Esophagus mucosa (tissue), 1 donor: ENCODE data around the gene FANCF. TPM values are rescaled to one million over a fixed set of nuclear protein-coding genes. Genes with fewer than 3 reads are reported as not detected.
"Not testable (repeated sequence)": the region's sequence is repeated elsewhere in the genome, so short reads cannot be mapped to it uniquely, and the experiment has no call there.

Source experiments
- ATAC-seq: fragments of 200-7000 bp; cut with Tn5 transposase; one replicate; pipeline ENCODE4 v1.9.1; 2020
- total RNA-seq: library from RNA; stranded (reverse); gene quantifications from one replicate; pipeline ENCODE4 v1.2.4, GENCODE V29; 2023
- donor health status: DM: yes; HTN: yes; CAD: no.

FANCF gene, protein sequence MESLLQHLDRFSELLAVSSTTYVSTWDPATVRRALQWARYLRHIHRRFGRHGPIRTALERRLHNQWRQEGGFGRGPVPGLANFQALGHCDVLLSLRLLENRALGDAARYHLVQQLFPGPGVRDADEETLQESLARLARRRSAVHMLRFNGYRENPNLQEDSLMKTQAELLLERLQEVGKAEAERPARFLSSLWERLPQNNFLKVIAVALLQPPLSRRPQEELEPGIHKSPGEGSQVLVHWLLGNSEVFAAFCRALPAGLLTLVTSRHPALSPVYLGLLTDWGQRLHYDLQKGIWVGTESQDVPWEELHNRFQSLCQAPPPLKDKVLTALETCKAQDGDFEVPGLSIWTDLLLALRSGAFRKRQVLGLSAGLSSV
- 5.8 TPM for total RNA-seq

DNA sequence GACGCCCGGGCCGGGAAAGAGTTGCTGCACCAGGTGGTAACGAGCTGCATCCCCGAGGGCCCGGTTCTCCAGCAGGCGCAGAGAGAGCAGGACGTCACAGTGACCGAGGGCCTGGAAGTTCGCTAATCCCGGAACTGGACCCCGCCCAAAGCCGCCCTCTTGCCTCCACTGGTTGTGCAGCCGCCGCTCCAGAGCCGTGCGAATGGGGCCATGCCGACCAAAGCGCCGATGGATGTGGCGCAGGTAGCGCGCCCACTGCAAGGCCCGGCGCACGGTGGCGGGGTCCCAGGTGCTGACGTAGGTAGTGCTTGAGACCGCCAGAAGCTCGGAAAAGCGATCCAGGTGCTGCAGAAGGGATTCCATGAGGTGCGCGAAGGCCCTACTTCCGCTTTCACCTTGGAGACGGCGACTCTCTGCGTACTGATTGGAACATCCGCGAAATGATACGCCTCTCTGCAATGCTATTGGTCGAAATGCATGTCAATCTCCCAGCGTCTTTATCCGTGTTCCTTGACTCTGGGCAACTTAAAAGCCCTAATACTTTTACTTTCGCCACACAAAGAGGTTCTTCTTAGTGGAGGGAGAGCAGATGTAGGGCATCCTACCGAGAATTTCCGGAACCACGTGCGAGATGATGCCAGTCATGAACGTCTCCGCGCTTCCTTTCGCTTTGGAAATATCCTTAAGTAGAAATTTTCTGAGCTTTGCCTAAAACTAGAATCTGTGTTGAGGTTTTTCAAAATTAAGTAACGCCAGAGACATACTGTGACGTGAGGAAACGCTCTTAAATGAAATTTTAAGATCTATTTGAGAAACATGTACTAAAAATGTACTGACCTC, at the start of gene FANCF:
TSS of gene FANCF (minus strand) at position 376 of the 840 bp plus-strand sequence. CDS start at position 363, 13 bp downstream.
- peak; percentile 99 for ATAC-seq

DNA sequence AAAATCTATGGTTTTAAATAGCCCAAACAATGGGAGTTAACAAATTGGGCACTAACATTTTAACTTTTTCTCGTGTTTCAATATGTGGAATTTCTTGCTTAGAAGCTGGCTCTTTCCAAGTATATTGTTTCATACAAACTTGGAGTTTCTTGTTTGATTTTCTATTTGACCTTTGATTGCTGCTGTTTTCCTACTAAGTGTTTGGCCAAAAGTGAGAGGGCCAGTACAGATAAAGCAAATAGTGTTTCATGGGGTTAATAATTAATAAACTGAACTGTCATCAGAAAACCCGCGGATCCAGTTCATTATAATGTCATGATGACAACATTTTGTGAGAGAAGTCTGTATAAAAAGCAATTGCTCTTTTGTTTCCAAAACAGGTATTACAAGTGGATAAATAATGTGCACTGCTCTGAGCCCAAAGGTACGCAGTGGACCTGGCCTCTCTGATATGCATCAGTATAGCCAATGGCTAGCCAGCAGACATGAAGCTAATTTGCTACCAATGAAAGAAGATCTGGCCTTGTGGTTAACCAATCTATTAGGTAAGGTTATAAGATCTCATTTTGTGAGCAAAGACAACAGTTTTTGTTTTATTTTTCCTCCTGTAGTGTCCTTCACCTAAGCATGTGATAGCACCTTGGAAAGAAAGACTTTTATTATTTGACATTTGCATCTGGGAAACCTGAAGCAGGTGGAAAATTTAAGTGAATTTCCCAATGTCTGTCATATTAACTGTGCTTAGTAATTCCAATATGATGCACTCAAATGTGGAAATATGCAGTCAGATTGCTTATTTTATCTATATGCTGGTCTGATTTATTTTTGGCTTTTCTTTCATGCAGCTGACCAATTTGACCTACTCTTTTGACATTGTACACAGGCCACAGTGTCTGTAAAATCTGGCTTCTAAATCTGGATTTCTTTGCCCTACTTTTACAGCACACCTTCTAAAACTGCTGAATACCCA, 49.1 kb upstream of the FANCF start:
- peak; percentile 75 for ATAC-seq

- ATAC-seq, result no peak
Observed at GRCh38 chr11:22671751-22672150, 46.1 kb upstream of the FANCF start.

GRCh38 chr11:22670830-22671229, 45.2 kb upstream of the FANCF start:
- peak; percentile 53 for ATAC-seq

DNA sequence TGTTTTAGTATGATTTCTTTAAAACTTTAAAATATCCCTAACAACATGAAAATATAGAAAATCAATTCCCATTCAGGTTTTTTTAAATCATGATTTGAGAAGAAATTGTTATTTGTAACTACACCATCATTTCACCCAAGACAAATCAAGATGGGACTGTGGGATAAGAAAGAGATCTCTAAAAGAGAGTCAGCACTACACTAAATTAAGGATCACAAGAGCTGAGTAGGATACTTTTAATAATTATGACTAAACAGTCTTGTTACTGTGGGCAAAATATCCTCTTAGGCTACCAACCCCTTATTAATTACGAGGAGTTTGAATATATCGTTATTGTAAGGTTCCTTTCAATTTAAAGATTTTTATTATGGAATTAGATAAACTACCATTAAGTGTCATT, 43.7 kb upstream of the FANCF start:
- ATAC-seq, result no peak

- no peak for ATAC-seq
Observed at GRCh38 chr11:22668005-22668796, 42.6 kb upstream of the FANCF start.

DNA sequence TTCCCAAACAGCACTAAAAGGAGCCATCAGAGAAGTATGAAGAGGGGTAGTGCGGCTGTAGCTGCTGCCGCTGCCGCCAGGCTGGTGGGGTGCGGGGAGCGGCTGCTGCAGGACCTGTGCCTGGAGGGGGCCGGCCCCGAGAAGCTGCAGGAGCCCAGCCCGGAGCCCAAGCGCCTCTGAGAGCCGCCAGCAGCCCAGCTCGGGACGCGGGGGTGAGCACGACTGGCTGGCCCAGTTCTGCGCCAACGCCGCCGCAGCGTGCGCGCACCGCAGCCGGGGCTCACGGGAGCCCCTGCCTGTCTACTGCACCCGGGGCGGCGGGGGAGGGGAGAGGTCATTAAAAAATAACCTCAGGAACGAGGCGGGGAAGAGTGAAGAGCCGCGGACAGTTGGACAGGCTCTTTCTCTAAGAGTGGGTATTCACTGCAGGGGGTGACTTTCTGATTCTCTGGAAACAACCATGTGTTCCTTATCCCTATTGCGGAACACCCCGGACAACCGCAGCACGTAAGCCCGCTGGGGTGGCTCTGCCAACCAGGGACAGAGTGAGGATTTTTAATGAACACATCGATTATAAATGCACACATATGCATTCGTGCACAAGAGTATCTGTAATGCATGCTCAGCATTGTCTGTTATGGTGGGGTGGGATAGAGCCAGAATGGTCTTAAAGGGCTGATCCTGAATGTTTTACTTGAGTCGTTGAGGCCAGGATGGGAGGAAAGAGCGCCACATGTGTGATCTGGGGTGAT, 41.2 kb upstream of the FANCF start:
- ATAC-seq, result peak; percentile 50

DNA sequence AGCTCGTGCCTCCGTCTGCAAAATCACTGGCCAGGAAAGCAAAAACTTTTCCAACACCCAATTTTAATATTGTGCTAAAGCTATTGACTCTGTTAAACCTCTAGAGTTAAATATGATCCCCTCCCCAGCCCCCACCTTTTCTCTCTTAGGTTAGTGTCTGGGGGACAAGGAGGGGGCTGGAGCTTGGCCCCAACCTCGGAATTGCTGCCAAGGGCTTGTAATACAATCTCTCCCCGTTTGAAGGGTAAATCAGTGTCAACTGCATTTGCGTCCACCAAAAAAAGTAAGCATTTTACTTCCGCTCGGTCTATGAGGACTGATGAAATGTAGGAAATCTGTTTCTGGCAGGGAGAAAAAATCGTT, 40.7 kb upstream of the FANCF start, which contains the start of gene GAS2:
TSS of gene GAS2 (plus strand) at position 287 of the 363 bp plus-strand sequence. CDS start 8,259 bp downstream, outside the sequence.
- ATAC-seq, result no peak

- ATAC-seq, result no peak
Observed at GRCh38 chr11:22659783-22660182, 34.2 kb upstream of the FANCF start.

DNA sequence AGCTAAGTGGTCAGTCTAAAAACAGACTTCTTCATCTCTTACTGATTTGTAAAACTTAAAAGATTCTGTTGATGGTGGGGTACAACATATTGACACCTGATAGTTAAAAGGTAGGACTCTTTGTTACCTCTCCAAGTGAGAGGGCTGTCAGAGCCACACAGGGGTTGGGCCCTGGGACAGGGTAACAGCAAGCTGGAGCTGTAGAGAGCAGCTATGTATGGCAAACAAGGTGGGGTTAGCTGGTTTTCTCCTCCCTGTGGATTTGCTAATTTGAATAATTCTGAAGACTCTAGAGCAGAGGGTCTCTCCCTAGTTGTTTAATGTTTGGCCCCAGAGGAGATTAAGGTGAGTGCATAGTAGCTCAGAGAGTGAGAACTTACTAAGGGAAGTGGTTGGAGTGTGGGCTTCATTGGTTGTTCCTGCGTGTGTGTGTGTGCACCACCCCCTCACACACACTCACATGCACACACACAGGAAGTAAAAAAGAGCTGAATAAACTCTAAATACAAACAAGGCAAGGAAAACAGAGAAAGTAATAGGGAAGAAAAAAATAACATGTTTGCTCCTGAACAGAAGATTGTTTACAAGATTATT, 31.6 kb upstream of the FANCF start:
- no peak for ATAC-seq

DNA sequence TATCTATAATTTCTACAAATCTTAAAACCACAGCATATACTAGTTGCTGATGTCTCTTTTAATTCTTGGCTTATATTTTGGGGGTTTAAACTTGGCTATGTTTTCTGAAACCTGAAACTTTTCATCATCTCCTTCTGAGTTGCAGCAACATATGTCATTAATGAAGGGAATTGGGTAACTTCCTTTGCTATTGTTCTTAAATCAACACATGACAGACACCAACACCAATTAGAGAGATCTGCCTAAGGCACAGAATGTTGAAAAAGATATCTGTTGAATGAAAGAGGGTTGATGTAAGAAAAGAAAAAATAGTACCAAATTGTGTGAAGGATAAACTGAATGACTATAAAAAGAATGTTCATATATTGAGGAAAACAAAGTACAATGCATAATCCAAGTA, 30.5 kb upstream of the FANCF start:
- ATAC-seq, result no peak

DNA sequence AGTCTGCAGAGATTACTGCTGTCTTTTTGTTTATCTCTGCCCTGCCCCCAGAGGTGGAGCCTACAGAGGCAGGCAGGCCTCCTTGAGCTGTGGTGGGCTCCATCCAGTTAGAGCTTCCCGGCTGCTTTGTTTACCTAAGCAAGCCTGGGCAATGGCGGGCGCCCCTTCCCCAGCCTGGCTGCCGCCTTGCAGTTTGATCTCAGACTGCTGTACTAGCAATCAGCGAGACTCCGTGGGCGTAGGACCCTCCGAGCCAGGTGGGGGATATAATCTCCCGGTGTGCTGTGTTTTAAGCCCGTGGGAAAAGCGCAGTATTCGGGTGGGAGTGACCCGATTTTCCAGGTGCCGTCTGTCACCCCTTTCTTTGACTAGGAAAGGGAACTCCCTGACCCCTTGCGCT, 26.7 kb upstream of the FANCF start:
- ATAC-seq, result not testable (repeated sequence)

DNA sequence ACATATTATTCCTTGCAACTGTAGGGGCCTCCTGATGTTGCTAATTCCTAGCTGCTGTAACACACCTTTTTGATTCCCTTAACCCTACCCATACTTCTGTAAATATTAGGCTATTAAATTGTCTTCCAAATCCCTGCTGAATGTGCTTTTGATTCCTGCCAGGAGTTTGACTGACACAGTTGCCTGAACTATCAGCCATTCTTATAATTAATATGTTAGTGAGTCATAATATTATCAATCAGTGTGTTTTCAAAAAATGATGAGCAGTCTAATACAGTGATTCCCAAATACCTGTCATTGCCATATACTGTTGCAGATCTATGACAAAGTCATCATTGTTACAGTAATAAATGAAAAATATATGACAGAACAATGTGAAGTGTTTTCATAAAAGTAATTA, 15.9 kb upstream of the FANCF start:
- ATAC-seq, result no peak

GRCh38 chr11:22640862-22641261, 15.2 kb upstream of the FANCF start:
- no peak for ATAC-seq

GRCh38 chr11:22635689-22636088, 10.1 kb upstream of the FANCF start:
- ATAC-seq, result no peak

- no peak for ATAC-seq
Observed at GRCh38 chr11:22634897-22635629, 9.4 kb upstream of the FANCF start.

GRCh38 chr11:22633354-22633902, 7.8 kb upstream of the FANCF start:
- no peak for ATAC-seq

GRCh38 chr11:22627421-22627820, 1.8 kb upstream of the FANCF start:
- no peak for ATAC-seq

GRCh38 chr11:22626573-22627239, 1.1 kb upstream of the FANCF start:
- no peak for ATAC-seq
